Measurements from ENCODE around the gene UMOD.

GRCh38 chr16:20318437-20318836 is 34.1 kb downstream of the UMOD start:
- TF ChIP-seq JUND (IDR thresholded peaks at IDR 0.05) (no peak), CTCF (IDR thresholded peaks at IDR 0.05; ENCODE audit: low read depth, low read length, missing input control) (no peak), SP1 (IDR thresholded peaks at IDR 0.05) (no peak), MAX (IDR thresholded peaks at IDR 0.05) (no peak), REST (IDR thresholded peaks at IDR 0.05) (no peak)

All from liver (tissue), 3 donors.